GM23248 (cell line): Measurements from ENCODE around the gene KLF1. TPM values are rescaled to one million over a fixed set of nuclear protein-coding genes. Genes with fewer than 3 reads are reported as not detected.

ENCODE experiments used
- DNase-seq: peaks from one replicate; pipeline ENCODE4 v3.0.0-alpha.2; 2015
- H2AFZ ChIP-seq: fragments of 200-600 bp; sonication (generic); 2 replicates; pipeline ENCODE4 v1.6.1; 2016; ENCODE audit warnings: antibody characterized with exemption
- H3F3A ChIP-seq: fragments of 200-600 bp; sonication (generic); 2 replicates; pipeline ENCODE4 v1.6.1; 2016; ENCODE audit warnings: mild to moderate bottlenecking, antibody characterized with exemption, mixed run types; ENCODE audit not compliant: insufficient read depth
- H3K27ac ChIP-seq: fragments of 200-600 bp; sonication (generic); 2 replicates; pipeline ENCODE4 v1.5.1; 2016; ENCODE audit warnings: mild to moderate bottlenecking
- H3K27me3 ChIP-seq: fragments of 200-600 bp; sonication (generic); replicated peaks from 2 replicates; pipeline ENCODE4 v1.6.1; 2016; ENCODE audit warnings: mild to moderate bottlenecking; ENCODE audit not compliant: insufficient read depth
- H3K36me3 ChIP-seq: fragments of 200-600 bp; sonication (generic); 2 replicates; pipeline ENCODE4 v1.6.1; 2016; ENCODE audit warnings: low read depth, mild to moderate bottlenecking
- H3K4me1 ChIP-seq: fragments of 200-600 bp; sonication (generic); 2 replicates; pipeline ENCODE4 v1.6.1; 2016; ENCODE audit warnings: mild to moderate bottlenecking; ENCODE audit not compliant: insufficient read depth
- H3K4me2 ChIP-seq: fragments of 200-600 bp; sonication (generic); one replicate; pipeline ENCODE4 v1.6.1; 2016; ENCODE audit warnings: mild to moderate bottlenecking; ENCODE audit not compliant: unreplicated experiment
- H3K4me3 ChIP-seq: fragments of 200-600 bp; sonication (generic); 2 replicates; pipeline ENCODE4 v1.5.1; 2016; ENCODE audit warnings: mild to moderate bottlenecking
- H3K79me2 ChIP-seq: fragments of 200-600 bp; sonication (generic); 2 replicates; pipeline ENCODE4 v1.6.1; 2016; ENCODE audit warnings: mild to moderate bottlenecking; ENCODE audit not compliant: insufficient read depth
- H3K9ac ChIP-seq: fragments of 200-600 bp; sonication (generic); 2 replicates; pipeline ENCODE4 v1.6.1; 2016; ENCODE audit warnings: mild to moderate bottlenecking
- H3K9me2 ChIP-seq: fragments of 200-600 bp; sonication (generic); 2 replicates; pipeline ENCODE4 v1.6.1; 2016; ENCODE audit warnings: mixed run types, mild to moderate bottlenecking, moderate library complexity; ENCODE audit not compliant: insufficient read depth
- H3K9me3 ChIP-seq: fragments of 200-600 bp; sonication (generic); one replicate; pipeline ENCODE4 v1.6.1; 2017; ENCODE audit warnings: low read depth
- H4K20me1 ChIP-seq: fragments of 200-600 bp; sonication (generic); 2 replicates; pipeline ENCODE4 v1.6.0; 2016; ENCODE audit not compliant: insufficient read depth
- EZH2 ChIP-seq: fragments of 200-600 bp; sonication (generic); IDR thresholded peaks from 2 replicates; pipeline ENCODE4 v1.6.1; 2018; ENCODE audit warnings: antibody characterized with exemption, mild to moderate bottlenecking; ENCODE audit not compliant: insufficient read depth, poor library complexity, severe bottlenecking
- EZH2phosphoT487 ChIP-seq: fragments of 200-600 bp; sonication (generic); IDR thresholded peaks from 2 replicates; pipeline ENCODE4 v1.6.1; 2018; ENCODE audit warnings: antibody characterized with exemption, moderate library complexity, mild to moderate bottlenecking, low read depth; ENCODE audit not compliant: insufficient read depth
- WGBS, 2 experiments: methylation state at CpG; one replicate each; pipeline ENCODE4 v1.1.6; 2015 to 2017; ENCODE audit warnings: low lambda C conversion rate in 2 of 2, low coverage in 1 of 2; ENCODE audit errors: missing lambda C conversion rate in 2 of 2; 5-methylcytosine and 5-hydroxymethylcytosine counted together
- in situ Hi-C: fragments of 300-500 bp; cut with MboI; formaldehyde crosslinking; loops from 2 replicates; pipeline ENCODE4 v1.15.0; 2020
- polyA plus RNA-seq: library from polyadenylated mRNA; unstranded; fragments of >200 nt; fragmentation: Nextera tagmentation; extraction: Ambion mirVana; gene quantifications from 2 replicates; pipeline ENCODE4 v1.2.1, GENCODE V29; 2016
- total RNA-seq: library from RNA; depleted of rRNA; stranded (reverse); fragments of >200 nt; shearing (Covaris generic); gene quantifications from 2 replicates; pipeline ENCODE4 v1.2.3, GENCODE V29; 2014

KLF1 gene
- total and polyA plus RNA-seq, 2 experiments from 2014 or later = 0.11 TPM; not detected in 1

- no peaks in the 10 kb centered on the region for H3K9me2 ChIP-seq
- H3K4me2 ChIP-seq = no peak overlapping the region
- H3K4me1 ChIP-seq = no peaks in the 10 kb centered on the region
- TF ChIP-seq EZH2 (no peak), EZH2phosphoT487 (no peak)
- no peak for DNase-seq
- H3K9me3 ChIP-seq = no peaks in the 10 kb centered on the region
- H2AFZ ChIP-seq = no peak overlapping the region
- WGBS, 2 experiments = 81 to 87% methylated on average over 12 of the region's 12 CpGs
- no peaks in the 10 kb centered on the region; the same call in 1 of the 2 replicates for H3K27me3 ChIP-seq
- H3K79me2 ChIP-seq = no peaks in the 10 kb centered on the region
- no peaks in the 10 kb centered on the region for H3F3A ChIP-seq
- no peak overlapping the region for H3K9ac ChIP-seq
- H3K36me3 ChIP-seq = no peaks in the 10 kb centered on the region
- in situ Hi-C loops = no loop called here
- H4K20me1 ChIP-seq = no peaks in the 10 kb centered on the region
- H3K4me3 ChIP-seq = no peak overlapping the region
- H3K27ac ChIP-seq = no peak overlapping the region
Measured at GRCh38 chr19:12884627-12884925, 2.4 kb downstream of the KLF1 start.

DNA sequence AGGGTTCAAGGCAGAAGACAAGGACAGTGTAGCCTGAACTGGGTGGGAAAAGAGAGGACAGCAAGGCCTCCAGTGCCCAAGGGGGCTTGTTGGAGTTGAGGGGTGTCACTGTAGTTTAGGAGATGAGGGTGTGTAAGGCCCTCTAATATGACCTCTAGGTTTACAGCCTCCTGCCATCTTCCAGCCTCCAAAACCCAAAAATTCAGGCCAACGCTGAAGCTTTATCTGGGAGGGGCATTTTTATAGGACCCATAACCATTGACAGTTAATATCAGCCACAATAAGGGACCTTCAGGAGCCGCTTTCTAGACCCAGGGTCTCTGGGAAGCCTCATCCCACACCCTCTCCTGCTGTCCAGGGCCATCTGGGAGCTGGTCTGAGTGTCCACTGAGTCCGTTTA lies 2.8 kb downstream of the KLF1 start:
- DNase-seq = no peak
- Histone ChIP-seq H3K9me2 (no peaks in the 10 kb centered on the region), H3K36me3 (no peaks in the 10 kb centered on the region), H3K4me1 (no peaks in the 10 kb centered on the region), H3K9me3 (no peaks in the 10 kb centered on the region), H3K27me3 (no peaks in the 10 kb centered on the region; the same call in 1 of the 2 replicates), H3K4me2 (no peak overlapping the region), H3K9ac (no peak overlapping the region), H4K20me1 (no peaks in the 10 kb centered on the region), H3K27ac (no peak overlapping the region), H3K4me3 (no peak overlapping the region), H3F3A (no peaks in the 10 kb centered on the region), H2AFZ (no peak overlapping the region), H3K79me2 (no peaks in the 10 kb centered on the region)
- no peak for TF ChIP-seq EZH2
- TF ChIP-seq EZH2phosphoT487 = no peak
- WGBS, 2 experiments = 74 to 85% methylated on average over 3 of the region's 3 CpGs
- in situ Hi-C loops = no loop called here

DNA sequence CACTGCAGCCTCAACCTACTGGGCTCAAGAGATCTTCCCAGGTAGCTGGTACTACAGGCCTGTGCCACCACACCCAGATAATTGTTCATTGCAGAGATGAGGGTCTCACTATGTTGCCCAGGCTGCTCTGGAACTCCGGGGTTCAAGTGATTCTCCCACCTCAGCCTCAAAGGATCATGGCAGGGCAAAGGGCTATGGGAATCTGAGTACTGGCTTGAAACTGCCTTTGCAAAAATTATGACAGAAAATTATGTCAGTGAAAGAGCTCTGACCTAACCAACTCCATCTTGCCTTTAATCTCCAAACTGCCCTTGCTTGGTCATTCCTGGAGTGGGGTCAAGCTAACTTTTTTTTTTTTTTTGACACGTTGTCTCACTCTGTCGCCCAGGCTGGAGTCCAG lies 4.4 kb downstream of the KLF1 start:
- H3K4me1 ChIP-seq = no peaks in the 10 kb centered on the region
- no peaks in the 10 kb centered on the region for H3F3A ChIP-seq
- H3K27me3 ChIP-seq = no peaks in the 10 kb centered on the region; the same call in 1 of the 2 replicates
- in situ Hi-C loops = no loop called here
- H3K27ac ChIP-seq = no peak overlapping the region
- no peak overlapping the region for H3K9ac ChIP-seq
- no peak overlapping the region for H2AFZ ChIP-seq
- H3K9me3 ChIP-seq = no peaks in the 10 kb centered on the region
- no peaks in the 10 kb centered on the region for H3K9me2 ChIP-seq
- H3K36me3 ChIP-seq = no peaks in the 10 kb centered on the region
- no peaks in the 10 kb centered on the region for H4K20me1 ChIP-seq
- H3K4me2 ChIP-seq = no peak overlapping the region
- H3K79me2 ChIP-seq = no peaks in the 10 kb centered on the region
- no peak for DNase-seq
- no peak overlapping the region for H3K4me3 ChIP-seq
- WGBS, 2 experiments = 81 to 90% methylated on average over 2 to 3 of the region's 3 CpGs
- no peak for TF ChIP-seq EZH2
- TF ChIP-seq EZH2phosphoT487 = no peak

DNA sequence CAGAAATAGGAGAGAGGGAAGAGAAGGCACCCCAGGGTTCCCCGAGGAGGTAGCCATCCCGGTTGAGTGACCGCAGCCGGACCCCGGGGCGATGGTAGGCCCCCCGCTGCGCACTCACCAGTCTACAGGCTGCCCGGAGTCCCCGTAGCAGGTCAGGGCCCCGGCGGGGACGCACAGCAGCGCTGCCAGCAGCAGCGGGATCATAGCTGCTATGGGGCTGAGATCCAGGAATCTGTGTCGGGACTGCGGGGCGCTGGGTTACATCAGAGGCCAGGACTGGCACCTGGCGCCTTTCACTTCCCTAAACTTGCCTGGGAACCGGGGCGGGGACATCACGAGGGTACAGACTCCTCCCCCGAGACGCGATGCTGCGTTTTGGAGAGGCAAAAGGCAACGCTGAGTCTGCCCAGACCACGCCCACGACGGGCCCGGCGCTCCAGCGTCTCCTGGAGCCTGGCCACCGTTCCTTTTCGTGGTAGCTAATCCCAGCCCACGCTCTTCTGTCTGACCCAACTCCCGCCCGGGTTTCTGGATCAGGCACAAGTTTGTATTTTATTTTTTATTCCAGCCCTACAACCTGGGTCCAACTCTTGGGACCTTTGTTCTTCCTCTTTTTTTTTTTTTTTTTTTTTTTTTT lies 5.7 kb downstream of the KLF1 start, which contains the start of gene DNASE2:
Gene DNASE2, minus strand, starts transcription at position 278 of the 637 bp plus-strand sequence. Its CDS starts 74 bp downstream, at position 204.
- TF ChIP-seq EZH2 = no peak
- no peak for TF ChIP-seq EZH2phosphoT487
- Histone ChIP-seq H3K9me2 (no peaks in the 10 kb centered on the region), H3K36me3 (no peaks in the 10 kb centered on the region), H3K79me2 (no peaks in the 10 kb centered on the region), H3K27ac (peak within 1 kb of the TSS; percentile 54), H3K27me3 (no peaks in the 10 kb centered on the region; the same call in 1 of the 2 replicates), H4K20me1 (no peaks in the 10 kb centered on the region), H3F3A (no peaks in the 10 kb centered on the region), H3K4me3 (peak within 1 kb of the TSS; percentile 82), H3K9ac (peak within 1 kb of the TSS; percentile 88), H2AFZ (peak within 1 kb of the TSS; percentile 90), H3K4me1 (no peaks in the 10 kb centered on the region), H3K9me3 (no peaks in the 10 kb centered on the region), H3K4me2 (peak within 1 kb of the TSS; percentile 92)
- WGBS, 2 experiments = 0 to 1% methylated on average over 38 of the region's 38 CpGs
- in situ Hi-C loops = no loop called here
- DNase-seq = peak; percentile 99
